HG02642 (cell line): Measurements from ENCODE around the gene NSRP1.
"Not testable (repeated sequence)": the region's sequence is repeated elsewhere in the genome, so short reads cannot be mapped to it uniquely, and the experiment has no call there.

Source experiments
- ATAC-seq: cut with Tn5 transposase; IDR thresholded peaks from one replicate; pipeline ENCODE4 v1.9.1; 2021; ENCODE audit warnings: mild to moderate bottlenecking; ENCODE audit not compliant: unreplicated experiment, poor library complexity

Gene NSRP1

DNA sequence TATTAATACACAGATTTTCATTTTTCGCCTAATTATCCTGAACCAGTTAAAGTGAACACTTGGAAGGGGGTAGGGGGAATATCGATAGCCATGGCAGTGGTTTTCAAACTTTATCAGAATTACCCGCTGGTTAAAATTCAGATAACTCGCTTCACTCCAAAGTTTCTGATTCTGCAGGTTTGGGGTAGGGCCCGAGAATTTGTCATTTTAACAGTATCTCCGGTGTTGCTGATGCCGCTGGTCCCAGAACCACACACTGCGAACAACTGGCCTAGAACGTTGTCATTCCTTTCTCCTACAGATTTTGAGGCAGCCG is 313 bp upstream of the NSRP1 start:
- no peak for ATAC-seq

DNA sequence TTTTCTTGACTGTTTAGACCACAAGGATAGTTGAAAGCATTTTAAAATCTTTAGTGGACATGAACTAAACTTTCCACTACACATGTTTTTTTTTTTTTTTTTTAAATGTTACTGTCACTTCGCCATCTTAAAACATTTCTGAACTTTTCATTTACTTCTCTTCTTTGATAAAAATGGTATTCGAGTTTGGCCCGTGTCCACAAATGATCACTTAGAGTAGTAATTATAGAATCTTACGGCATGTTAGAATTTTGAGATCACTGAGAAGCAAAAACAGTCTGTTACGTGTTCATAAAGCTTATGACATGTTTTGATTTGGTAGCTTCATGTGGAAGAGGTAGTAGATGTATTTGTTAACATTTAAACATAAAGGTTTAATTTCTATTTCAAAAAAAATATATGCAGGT is 1.1 kb downstream of the NSRP1 start:
- ATAC-seq = no peak

DNA sequence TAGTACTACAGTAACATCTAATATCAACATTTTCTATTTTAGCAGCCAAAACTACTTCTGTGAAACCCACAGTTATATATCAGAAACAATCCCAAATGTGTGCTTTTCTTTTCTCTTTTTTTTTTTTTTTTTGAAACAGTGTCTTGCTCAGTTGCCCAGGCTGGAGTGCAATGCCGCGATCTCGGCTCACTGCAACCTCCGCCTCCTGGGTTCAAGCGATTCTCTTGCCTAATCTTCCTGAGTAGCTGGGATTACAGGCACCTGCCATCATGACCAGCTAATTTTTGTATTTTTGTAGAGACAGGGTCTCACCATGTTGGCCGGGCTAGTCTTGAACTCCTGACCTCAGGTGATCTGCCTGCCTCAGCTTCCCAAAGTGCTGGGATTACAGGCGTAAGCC is 2.0 kb downstream of the NSRP1 start:
- not testable (repeated sequence) for ATAC-seq

DNA sequence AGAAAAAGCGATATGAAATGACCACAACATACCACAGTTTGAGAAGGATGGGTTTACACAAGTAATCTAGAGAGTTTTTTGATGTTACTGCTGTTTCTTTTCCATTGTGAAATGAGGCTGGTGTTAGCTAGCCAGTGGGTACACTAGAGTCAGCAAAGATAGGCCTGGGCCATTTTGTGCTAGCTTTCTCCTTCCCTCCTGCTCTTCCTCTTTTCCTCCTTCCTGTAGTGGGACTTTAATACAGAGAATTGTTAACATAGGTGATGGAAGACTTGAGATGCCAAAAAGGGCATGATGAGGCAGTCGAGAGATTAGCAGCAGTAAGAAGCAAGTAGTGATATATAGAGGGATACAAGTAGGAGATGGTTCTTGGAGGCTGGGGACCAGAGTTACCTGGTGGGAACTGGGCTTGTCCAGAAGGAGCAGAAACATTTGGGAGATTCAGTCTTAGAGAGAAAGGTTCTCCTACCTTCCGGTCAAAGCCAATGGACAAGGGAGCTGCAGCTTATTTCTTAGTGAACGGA is 7.7 kb downstream of the NSRP1 start:
- no peak for ATAC-seq

- no peak for ATAC-seq
Observed at GRCh38 chr17:30130121-30130520, 13.5 kb downstream of the NSRP1 start.

GRCh38 chr17:30132615-30133014 is 16.0 kb downstream of the NSRP1 start:
- ATAC-seq = no peak

DNA sequence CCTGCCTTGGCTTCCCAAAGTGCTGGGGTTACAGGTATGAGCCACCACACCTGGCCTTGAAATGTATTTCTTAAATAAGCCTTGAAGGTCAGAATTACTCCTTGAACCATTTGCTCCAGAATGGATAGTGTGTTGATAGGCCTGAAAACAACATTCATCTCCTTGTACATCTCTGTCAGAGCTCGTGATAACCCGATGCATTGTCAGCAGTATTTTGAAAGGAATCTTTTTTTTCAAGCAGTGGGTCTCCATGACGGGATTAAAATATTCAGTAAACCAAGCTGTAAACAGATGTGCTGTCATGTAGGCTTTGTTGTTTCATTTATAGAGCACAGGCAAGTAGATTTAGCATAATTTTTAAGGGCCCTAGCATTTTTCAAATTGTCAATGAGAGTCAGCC is 16.6 kb downstream of the NSRP1 start:
- ATAC-seq = no peak

- ATAC-seq = no peak
Observed at GRCh38 chr17:30134551-30134950, 17.9 kb downstream of the NSRP1 start.

DNA sequence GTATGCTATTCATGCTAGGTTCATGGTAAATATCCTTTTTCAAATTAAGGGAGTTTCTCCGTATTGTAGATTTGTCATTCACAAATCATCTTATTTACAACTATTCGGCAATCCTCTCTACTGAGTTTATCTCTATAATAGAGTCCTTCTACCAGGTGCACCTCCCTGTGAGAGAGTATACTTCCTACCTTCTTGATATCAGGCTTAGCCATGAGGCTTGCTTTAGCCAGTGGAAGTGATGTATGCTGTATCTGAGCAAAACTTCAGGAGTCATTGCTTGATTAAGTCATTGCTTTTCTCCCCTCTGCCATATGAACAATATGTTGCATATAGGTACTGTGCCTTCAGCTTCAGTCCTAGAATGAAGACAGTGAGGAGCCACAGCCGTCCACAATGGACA is 20.5 kb downstream of the NSRP1 start:
- no peak for ATAC-seq

DNA sequence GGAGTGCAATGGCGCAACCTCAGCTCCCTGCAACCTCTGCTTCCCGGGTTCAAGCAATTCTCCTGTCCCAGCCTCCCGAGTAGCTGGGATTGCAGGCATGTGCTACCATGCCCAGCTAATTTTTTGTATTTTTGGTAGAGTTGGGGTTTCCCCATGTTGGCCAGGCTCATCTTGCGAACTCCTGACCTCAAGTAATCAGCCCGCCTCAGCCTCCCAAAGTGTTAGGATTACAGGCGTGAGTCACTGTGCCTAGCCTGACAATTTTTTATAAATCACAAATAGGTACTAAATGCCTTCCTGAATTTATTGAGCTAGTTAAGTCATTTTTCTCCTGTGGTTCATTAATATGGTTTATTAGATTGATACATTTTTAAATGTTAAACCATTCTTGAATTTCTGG is 31.2 kb downstream of the NSRP1 start:
- not testable (repeated sequence) for ATAC-seq

GRCh38 chr17:30148376-30148775 is 31.8 kb downstream of the NSRP1 start:
- ATAC-seq = no peak

DNA sequence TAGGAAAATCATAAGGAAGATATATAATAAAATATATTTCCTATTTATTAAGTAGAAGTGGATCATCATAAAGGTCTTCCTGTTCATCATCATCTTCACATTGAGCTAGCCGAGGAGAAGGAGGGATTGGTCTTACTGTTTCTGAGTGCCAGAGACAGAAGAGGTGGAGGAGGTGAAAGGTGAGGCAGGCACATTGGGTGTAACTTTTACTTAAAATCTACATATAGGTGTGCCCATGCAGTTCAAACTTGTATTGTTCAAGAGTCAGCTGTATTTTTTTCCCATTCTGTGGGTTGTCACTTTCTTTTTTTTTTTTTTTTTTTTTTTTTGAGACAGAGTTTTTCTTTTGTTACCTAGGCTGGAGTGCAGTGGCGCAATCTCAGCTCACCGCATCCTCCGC is 34.9 kb downstream of the NSRP1 start:
- no peak for ATAC-seq

GRCh38 chr17:30153463-30153862 is 36.8 kb downstream of the NSRP1 start:
- ATAC-seq = no peak

DNA sequence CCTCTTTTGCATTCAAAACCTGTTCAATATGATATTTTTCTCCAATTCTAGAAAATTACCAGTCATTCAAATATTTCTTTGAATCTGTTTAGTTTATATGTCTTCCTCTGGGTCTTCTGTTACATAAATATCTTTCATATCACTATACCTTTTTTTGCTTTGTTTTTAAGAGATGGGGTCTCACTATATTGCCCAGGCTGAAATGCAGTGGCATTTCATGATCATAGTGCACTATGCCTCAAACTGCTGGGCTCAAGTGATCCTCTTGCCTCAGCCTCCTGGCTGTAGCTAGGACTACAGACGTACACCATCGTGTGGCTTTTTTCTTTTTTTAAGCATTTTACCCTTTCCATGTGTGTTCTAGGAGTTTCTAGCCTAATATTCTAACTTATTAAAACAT is 38.8 kb downstream of the NSRP1 start:
- no peak for ATAC-seq

- ATAC-seq = no peak
Observed at GRCh38 chr17:30158896-30159625, 42.4 kb downstream of the NSRP1 start.

DNA sequence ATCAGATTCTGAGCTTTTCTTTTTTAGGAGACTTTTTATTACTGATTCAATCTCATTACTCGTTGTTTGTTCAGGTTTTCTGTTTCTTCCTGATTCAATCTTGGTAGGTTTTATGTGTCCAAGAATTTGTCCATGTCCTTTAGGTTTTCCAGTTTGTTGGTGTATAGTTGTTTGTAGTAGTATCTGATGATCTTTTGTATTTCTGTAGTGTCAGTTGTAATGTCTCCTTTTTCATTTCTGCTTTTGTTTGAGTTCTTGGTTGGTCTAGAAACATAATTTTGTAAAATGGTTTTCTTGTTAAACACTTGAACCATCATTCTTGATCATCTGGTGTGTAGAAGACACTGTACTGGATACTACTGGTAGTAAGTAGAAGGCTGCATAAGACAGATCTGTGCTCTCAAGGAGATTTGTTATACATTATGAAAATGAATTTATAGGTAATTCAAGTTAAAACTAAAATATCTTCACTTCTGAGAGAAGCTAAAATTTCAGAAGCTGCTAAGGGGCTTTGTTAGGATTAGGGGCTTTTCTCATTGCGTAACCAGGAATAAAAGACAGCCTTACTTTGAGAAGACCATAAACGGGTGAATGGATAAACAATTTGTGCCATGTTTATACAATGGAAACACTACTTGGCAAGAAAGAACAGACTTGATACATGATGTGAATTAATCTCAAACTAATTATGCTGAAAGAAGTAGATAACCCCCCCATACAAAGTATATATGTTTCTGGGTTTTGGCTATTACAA is 44.0 kb downstream of the NSRP1 start:
- no peak for ATAC-seq

DNA sequence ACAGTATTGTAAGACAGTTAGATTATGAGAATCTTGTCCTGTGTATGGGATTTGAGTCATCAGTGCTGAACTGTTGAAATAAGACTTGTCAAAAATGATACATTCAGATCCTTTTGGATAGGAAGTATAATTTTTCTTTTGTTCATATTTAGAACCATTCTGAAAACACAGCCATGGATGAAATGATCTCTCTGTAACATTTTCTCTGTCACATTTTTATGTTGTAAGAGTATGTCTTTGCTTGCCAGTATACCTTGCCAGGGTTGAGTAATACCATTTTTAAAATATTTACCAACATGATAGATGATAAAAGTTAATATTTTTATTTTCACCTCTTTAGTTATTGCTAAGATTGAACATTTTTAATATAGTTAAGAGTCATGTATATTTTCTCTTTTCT is 45.0 kb downstream of the NSRP1 start:
- no peak for ATAC-seq

- ATAC-seq = no peak
Observed at GRCh38 chr17:30164531-30164930, 47.9 kb downstream of the NSRP1 start.

GRCh38 chr17:30165147-30165546 is 48.5 kb downstream of the NSRP1 start:
- no peak for ATAC-seq

DNA sequence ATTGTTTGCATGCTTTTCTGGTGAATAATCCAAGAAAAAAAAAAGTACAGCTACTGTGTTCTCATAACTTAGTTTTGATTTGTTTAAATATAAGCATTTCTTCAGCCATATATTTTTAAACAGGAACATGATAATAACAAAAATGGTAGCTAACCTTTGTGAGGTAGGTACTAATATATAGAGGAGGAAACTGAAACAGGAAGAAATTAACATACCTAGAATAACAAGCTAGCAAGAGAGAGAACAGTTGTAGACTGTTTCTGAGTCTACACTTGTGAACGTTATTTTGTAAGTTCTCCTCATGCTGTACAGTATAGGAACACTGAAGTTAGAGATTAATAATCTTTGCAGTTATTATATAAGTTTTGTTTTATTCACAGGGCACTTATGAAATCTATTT is 49.3 kb downstream of the NSRP1 start:
- no peak for ATAC-seq

GRCh38 chr17:30170415-30170987 is 53.9 kb downstream of the NSRP1 start:
- no peak for ATAC-seq

DNA sequence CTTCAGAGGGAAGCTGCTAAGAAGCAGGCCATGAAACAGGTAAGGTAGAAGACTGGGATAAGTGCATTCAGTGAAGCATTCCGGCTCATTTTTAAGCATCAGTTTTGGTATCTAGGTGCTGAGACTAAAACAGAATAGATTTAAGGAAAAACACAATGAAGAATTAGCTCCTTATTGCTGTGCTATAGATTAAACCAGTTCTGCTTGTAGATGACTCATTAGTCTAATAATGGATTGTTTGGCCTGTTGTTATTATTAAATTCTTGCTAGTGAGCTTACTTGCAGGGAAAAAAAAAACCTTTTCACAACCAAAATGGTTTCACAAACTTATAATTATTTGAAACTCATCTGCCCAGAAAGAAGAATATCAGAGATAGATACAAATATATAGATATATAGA is 55.9 kb downstream of the NSRP1 start:
- ATAC-seq = no peak
